Activated CD8-positive, alpha-beta memory T cell treated with anti-CD3 and anti-CD28 coated beads, Interleukin-2, amount 50 U/mL, for 24 hours (primary cell): ENCODE results near the gene LTBR.
"Not testable (repeated sequence)": the region's sequence is repeated elsewhere in the genome, so short reads cannot be mapped to it uniquely, and the experiment has no call there.

Experiments used
- DNase-seq: peaks from one replicate; pipeline ENCODE4 v3.0.0-alpha.2; 2020; ENCODE audit errors: extremely low read depth

Gene LTBR

GRCh38 chr12:6425590-6426531 lies 41.9 kb downstream of the LTBR start:
- no peak for DNase-seq

DNA sequence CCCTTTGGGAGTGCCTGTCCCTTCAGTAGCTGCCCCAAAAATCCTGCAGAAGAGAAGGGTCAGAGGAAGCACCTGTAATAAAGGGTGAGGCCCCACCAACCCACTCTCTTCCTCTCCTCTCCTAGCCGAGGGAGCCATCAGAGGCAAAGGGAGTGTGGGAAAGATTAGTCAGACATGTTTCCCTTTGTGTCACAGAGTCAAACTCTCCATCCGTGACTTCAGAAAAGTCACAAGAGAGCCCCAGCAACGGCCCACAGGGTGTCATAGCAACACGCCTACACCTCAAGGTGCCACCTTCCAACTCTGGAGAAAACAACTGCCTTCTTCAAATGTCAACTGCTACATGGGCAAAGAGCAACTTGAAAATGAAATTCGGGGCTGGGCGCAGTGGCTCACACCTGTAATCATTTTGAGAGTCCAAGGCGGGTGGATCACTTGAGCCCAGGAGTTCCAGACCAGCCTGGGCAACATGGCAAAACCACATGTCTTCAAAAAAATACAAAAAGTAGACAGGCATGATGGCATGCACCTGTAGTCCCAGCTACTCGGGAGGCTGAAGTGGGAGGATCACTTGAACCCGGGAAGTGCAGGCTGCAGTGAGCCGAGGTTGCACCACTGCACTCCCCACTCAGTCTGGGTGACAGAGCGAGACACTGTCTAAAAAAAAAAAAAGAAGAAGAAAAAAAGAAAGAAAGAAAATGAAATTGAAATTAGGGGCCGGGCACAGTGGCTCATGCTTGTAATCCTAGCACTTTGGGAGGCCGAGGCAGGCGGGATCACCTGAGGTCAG lies 43.1 kb downstream of the LTBR start:
- DNase-seq: peak; percentile 77

DNA sequence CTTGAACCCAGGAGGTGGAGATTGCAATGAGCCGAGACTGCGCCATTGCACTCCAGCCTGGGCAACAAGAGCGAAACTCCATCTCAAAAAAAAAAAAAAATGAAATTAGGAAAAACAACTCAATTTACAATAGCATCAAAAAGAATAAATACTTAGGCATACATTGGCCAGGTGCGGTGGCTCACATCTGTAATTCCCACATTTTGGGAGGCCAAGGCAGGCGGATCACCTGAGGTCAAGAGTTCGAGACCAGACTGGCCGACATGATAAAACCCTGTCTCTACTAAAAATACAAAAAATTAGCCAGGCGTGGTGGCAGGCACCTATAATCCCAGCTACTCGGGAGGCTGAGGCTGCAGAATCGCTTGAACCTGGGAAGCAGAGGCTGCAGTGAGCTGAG lies 43.8 kb downstream of the LTBR start:
- not testable (repeated sequence) for DNase-seq

- no peak for DNase-seq
These were observed 44.4 kb downstream of the LTBR start for GRCh38 chr12:6428326-6428725.

DNA sequence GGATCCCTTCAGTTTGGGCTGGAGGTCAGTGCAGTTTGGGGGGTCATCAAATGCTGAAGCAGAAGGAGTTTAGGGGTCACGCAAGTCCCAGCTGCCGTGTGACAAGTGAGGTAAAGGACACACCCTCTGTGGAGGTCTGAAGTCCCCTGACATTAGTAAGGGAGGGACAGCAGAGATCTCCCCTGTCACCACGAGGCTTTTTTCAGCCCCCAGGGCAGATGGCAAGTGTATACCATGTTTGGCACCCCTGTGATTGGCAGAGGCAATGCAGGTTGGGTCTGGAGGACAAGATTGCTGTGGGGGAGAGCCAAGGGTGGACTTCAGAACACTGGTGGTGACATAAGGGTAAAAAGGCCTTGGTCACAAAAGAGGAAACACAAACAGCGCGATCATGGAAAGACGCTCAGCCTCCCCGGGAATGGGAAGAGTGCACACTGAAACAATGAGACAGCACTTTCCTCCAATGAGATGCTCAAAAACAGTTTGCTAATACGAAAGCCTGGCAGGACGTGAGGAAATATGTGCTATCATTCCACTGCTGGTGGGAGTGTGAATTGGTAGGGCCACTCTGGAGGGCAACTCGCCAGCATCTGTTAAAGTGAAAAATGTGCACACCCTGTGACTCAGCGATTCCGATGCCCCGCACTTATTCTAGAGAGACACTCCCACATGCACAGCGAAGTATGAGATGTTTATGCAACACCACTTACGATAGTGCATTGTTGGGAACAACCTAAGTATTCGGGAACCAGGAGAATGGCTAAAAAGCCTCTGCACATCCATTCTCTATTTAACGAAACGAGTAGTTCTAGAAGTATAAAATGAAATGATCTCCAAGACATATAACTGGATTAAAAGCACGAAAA lies 46.4 kb downstream of the LTBR start:
- no peak for DNase-seq

DNA sequence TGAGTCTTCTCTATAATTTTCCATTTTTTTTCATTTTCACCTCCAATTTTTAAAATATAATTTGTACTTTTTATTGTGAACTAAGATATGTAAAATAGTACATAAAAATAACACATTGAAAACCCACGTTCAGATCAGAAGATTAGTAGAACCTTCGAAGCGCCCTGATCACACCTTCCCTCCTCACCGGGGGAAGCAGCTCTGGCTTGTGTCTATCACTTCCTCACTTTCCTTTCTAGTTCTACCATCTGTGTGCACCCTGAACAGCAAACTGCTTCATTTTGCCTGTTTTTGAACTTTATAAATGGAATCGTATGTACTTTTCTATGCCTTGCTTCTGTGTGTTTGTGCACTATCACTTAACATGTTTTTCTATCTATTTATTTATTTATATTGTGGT lies 49.0 kb downstream of the LTBR start:
- DNase-seq: no peak

DNA sequence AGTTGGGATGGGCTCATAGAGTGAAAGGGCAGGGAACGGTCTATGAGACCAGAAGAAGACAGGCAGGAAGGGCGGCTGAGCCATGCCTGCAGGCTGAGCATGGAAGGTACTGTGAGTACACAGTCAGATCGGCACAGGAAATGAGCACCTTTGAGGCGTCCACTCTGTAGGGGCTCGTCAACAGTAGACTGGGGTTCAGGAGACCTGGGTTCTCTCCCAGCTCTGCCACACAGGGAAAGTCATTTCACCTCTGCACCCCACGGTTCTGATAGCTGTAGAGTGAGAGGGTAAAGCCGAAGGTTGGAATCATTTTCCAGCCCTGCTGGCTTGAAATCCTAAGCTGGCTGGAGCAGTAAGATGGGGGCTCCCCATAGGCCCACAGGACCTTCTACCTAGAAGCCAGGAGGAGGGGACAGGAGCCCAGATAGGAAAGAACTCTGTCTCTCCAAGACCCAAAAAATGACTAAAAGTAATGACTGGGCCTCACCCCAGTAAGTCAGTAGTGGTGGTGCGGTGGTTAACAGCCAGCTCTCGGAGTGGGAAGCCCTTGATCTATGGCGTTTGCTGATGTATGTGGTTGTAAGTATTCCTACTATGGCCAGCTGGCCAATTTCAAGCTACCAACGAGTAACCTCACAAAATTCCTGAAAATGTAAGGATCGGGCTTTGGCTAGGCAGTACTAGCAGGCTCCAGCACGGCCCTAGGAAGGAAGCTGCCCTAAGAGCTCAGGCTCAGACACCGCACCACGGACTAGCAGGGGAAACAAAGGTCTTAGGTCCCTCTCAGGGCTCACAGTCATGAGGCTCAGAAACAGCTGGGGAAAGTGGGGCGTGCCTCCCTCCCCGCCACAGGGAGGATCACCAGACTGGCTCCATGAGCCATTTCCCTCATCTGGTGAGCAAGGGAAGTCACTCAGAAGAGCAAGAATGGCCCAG lies 50.5 kb downstream of the LTBR start:
- DNase-seq: no peak

- DNase-seq: no peak
These were observed 52.2 kb downstream of the LTBR start for GRCh38 chr12:6435961-6436715.

DNA sequence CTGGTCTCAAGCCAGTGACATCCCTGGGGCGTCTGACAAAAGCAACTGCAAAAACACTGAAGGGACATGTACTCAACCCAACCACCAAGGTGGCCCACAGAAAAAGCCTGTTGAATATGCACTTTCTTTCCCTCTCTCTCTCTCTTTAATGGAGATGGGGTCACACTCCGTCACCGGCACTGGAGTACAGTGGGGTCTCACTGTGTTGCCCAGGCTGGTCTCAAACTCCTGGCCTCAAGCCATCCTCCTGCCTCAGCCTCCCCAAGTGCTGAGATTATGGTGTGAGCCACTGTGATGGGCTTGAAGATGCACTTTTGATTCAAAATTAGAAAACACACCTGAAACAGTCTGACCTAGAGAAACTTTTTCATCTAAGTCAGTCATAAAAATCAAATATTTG lies 53.6 kb downstream of the LTBR start:
- DNase-seq: no peak

GRCh38 chr12:6438345-6438744 lies 54.4 kb downstream of the LTBR start:
- DNase-seq: no peak

- no peak for DNase-seq
These were observed 56.4 kb downstream of the LTBR start for GRCh38 chr12:6440391-6440790.
